GM12878 (cell line): Measurements from ENCODE around the gene SACM1L. TPM values are rescaled to one million over a fixed set of nuclear protein-coding genes. Genes with fewer than 3 reads are reported as not detected.

Experiments
- ATAC-seq: fragments of 200-7000 bp; cut with Tn5 transposase; 3 replicates; pipeline ENCODE4 v1.9.1; 2020; ENCODE audit warnings: mild to moderate bottlenecking, moderate library complexity
- BruUV-seq: library from RNA; stranded (reverse); fragments of 400-500 nt; replicated peaks from 2 replicates; lab custom pipeline; 2021; lab: Mats Ljungman, UMichigan
- CTCF ChIA-PET: fragments of 300-600 bp; sonication (Branson Sonifier 250); formaldehyde crosslinking; extraction: SDS; loops from one replicate; lab custom pipeline; 2021; ENCODE audit warnings: inconsistent platforms; lab: Yijun Ruan, JAX
- POLR2A ChIA-PET: fragments of 350-600 bp; formaldehyde crosslinking; extraction: SDS; loops from one replicate; lab custom pipeline; 2021; ENCODE audit warnings: inconsistent platforms; lab: Charles Lee
- RAD21 ChIA-PET: fragments of 300-600 bp; sonication (Branson Sonifier 250); formaldehyde crosslinking; loops from one replicate; lab custom pipeline; 2023; ENCODE audit warnings: antibody characterized with exemption; ENCODE audit not compliant: unreplicated experiment; lab: Charles Lee
- SMC1A ChIA-PET: fragments of 300-600 bp; sonication (Branson Sonifier 250); formaldehyde crosslinking; loops from one replicate; lab custom pipeline; 2023; ENCODE audit not compliant: unreplicated experiment, uncharacterized antibody; lab: Charles Lee
- DNase-seq: peaks from one replicate; pipeline ENCODE4 v3.0.0-alpha.2; 2011; ENCODE audit warnings: low read depth, low spot score
- FAIRE-seq: peaks from 3 replicates; lab custom pipeline; 2011; peaks lifted over from hg19 to GRCh38; lab: Jason Lieb, UNC
- H2AFZ ChIP-seq: 2 replicates; pipeline ENCODE4 v1.6.0; 2011; ENCODE audit warnings: low read depth, low read length, control low read depth; ENCODE audit not compliant: control insufficient read depth
- H3K27ac ChIP-seq: 2 replicates; pipeline ENCODE4 v1.5.1; 2011; ENCODE audit warnings: control low read depth; ENCODE audit not compliant: control insufficient read depth, insufficient read depth
- H3K27me3 ChIP-seq, 2 experiments: replicated peaks in 1 of 2; 2 replicates each; pipeline versions ENCODE4 v1.6.0 to v1.6.1; 2011; ENCODE audit warnings: low read length in 1 of 2; ENCODE audit not compliant: control insufficient read depth in 2 of 2, insufficient read depth in 2 of 2
- H3K36me3 ChIP-seq, 2 experiments: 2 replicates each; pipeline ENCODE4 v1.5.1; 2011; ENCODE audit warnings: low read length in 1 of 2; ENCODE audit not compliant: control insufficient read depth in 2 of 2, insufficient read depth in 2 of 2
- H3K4me1 ChIP-seq: 2 replicates; pipeline ENCODE4 v1.6.1; 2011; ENCODE audit warnings: mild to moderate bottlenecking, low read length, moderate library complexity, mixed read lengths; ENCODE audit not compliant: control insufficient read depth, insufficient read depth
- H3K4me2 ChIP-seq: 2 replicates; pipeline ENCODE4 v1.6.0; 2011; ENCODE audit warnings: control low read depth; ENCODE audit not compliant: control insufficient read depth, insufficient read depth
- H3K4me3 ChIP-seq: fragments of 200-600 bp; sonication (generic); 2 replicates; pipeline ENCODE4 v1.5.1; 2016
- H3K79me2 ChIP-seq: 2 replicates; pipeline ENCODE4 v1.6.0; 2011; ENCODE audit warnings: low read length; ENCODE audit not compliant: control insufficient read depth, insufficient read depth
- H3K9ac ChIP-seq: 2 replicates; pipeline ENCODE4 v1.8.0; 2011; ENCODE audit warnings: low read length, control low read depth, mixed read lengths; ENCODE audit not compliant: control insufficient read depth, insufficient read depth
- H3K9me3 ChIP-seq: replicated peaks from 3 replicates; pipeline ENCODE4 v1.5.1; 2011; ENCODE audit warnings: mild to moderate bottlenecking, low read length; ENCODE audit not compliant: control insufficient read depth, insufficient read depth
- H4K20me1 ChIP-seq: 2 replicates; pipeline ENCODE4 v1.6.0; 2011; ENCODE audit not compliant: control insufficient read depth, insufficient read depth
- ATF7 ChIP-seq: fragments of 450-650 bp; IDR thresholded peaks from 2 replicates; pipeline ENCODE4 v1.6.1; 2016; ENCODE audit warnings: low read depth, mild to moderate bottlenecking
- CBFB ChIP-seq: IDR thresholded peaks from 2 replicates; pipeline ENCODE4 v1.6.1; 2016; ENCODE audit warnings: antibody characterized with exemption, low read depth
- CHD4 ChIP-seq: fragments of 200-600 bp; sonication (generic); IDR thresholded peaks from 2 replicates; pipeline ENCODE4 v1.6.1; 2016; ENCODE audit warnings: mild to moderate bottlenecking
- EZH2 ChIP-seq: IDR thresholded peaks from 2 replicates; pipeline ENCODE4 v1.6.1; 2012; ENCODE audit warnings: low read depth, mild to moderate bottlenecking, control low read depth, inconsistent platforms, low read length, borderline replicate concordance; ENCODE audit not compliant: control insufficient read depth
- GATAD2B ChIP-seq: fragments of 450-650 bp; conservative IDR thresholded peaks from 2 replicates; pipeline ENCODE4 v1.6.1; 2017; ENCODE audit warnings: low read depth, mild to moderate bottlenecking, moderate library complexity
- IKZF2 ChIP-seq, 2 experiments: fragments of 450-650 bp; IDR thresholded peaks; 2 replicates each; pipeline ENCODE4 v1.6.1; 2017; ENCODE audit warnings: mild to moderate bottlenecking in 2 of 2, moderate library complexity in 2 of 2
- KAT2A ChIP-seq: conservative IDR thresholded peaks from 2 replicates; pipeline ENCODE4 v1.6.1; 2011; ENCODE audit warnings: low read depth, low read length; ENCODE audit not compliant: control insufficient read depth
- KLF5 ChIP-seq: fragments of 450-650 bp; IDR thresholded peaks from 2 replicates; pipeline ENCODE4 v1.6.1; 2014; ENCODE audit warnings: mild to moderate bottlenecking; ENCODE audit not compliant: partially characterized antibody
- NFYB ChIP-seq: IDR thresholded peaks from 2 replicates; pipeline ENCODE4 v1.6.1; 2011; ENCODE audit warnings: low read depth, mild to moderate bottlenecking, low read length, improper control_type of control experiment, moderate library complexity; ENCODE audit not compliant: insufficient read depth
- NR2F1 ChIP-seq: fragments of 450-650 bp; conservative IDR thresholded peaks from 2 replicates; pipeline ENCODE4 v1.6.1; 2017; ENCODE audit warnings: mild to moderate bottlenecking
- RFX5 ChIP-seq: IDR thresholded peaks from 2 replicates; pipeline ENCODE4 v1.6.1; 2011; ENCODE audit warnings: low read depth, low read length, improper control_type of control experiment
- SMAD1 ChIP-seq: fragments of 450-650 bp; IDR thresholded peaks from 2 replicates; pipeline ENCODE4 v1.6.1; 2018; ENCODE audit warnings: mild to moderate bottlenecking, low read depth; ENCODE audit not compliant: partially characterized antibody
- SPI1 ChIP-seq: IDR thresholded peaks from 2 replicates; pipeline ENCODE4 v1.6.1; 2011; ENCODE audit warnings: low read depth, mild to moderate bottlenecking, low read length, moderate library complexity, borderline replicate concordance; ENCODE audit not compliant: insufficient read depth
- TBL1XR1 ChIP-seq: IDR thresholded peaks from 2 replicates; pipeline ENCODE4 v1.6.1; 2012; ENCODE audit warnings: low read depth, low read length, improper control_type of control experiment
- TCF12 ChIP-seq: IDR thresholded peaks from 2 replicates; pipeline ENCODE4 v1.6.1; 2011; ENCODE audit warnings: low read depth, mild to moderate bottlenecking, low read length
- TCF7 ChIP-seq: IDR thresholded peaks from 2 replicates; pipeline ENCODE4 v1.6.1; 2014; ENCODE audit warnings: antibody characterized with exemption, borderline replicate concordance
- ZZZ3 ChIP-seq: IDR thresholded peaks from 2 replicates; pipeline ENCODE4 v1.6.1; 2011; ENCODE audit warnings: low read depth; ENCODE audit not compliant: control insufficient read depth, insufficient read length
- WGBS: methylation state at CpG from one replicate; pipeline ENCODE4 v1.1.6; 2016; ENCODE audit warnings: low lambda C conversion rate; ENCODE audit not compliant: insufficient replicate concordance, insufficient coverage; ENCODE audit errors: missing lambda C conversion rate; 5-methylcytosine and 5-hydroxymethylcytosine counted together
- in situ Hi-C: fragments of 300-500 bp; cut with MboI; formaldehyde crosslinking; loops from 9 replicates; pipeline ENCODE4 v1.14.3; 2018; ENCODE audit warnings: mixed read lengths
- intact Hi-C: fragments of 100-400 bp; cut with micrococcal nuclease; formaldehyde crosslinking; loops from one replicate; pipeline ENCODE4 v1.14.2; 2022; ENCODE audit not compliant: unreplicated experiment
- polyA plus RNA-seq, 11 experiments: library from polyadenylated mRNA; depleted of rRNA in 4 of 11; unstranded in 6 of 11; stranded (reverse) in 5 of 11; fragments of >200 nt; fragmentation: Nextera tagmentation in 4 of 11; fragmentation: Illumina TruSeq in 1 of 11; extraction: Ambion mirVana in 4 of 11; extraction: Trizol in 1 of 11; gene quantifications; 1 replicate in 1 of 11; 2 replicates in 10 of 11; pipeline versions ENCODE4 v1.2.1 to v1.2.3, GENCODE V29; 2011 to 2016; ENCODE audit warnings: inconsistent platforms in 2 of 11, missing spikeins in 2 of 11, low read depth in 1 of 11
- total RNA-seq, 4 experiments: library from RNA; depleted of rRNA in 3 of 4; stranded (reverse); fragments of >200 nt in 3 of 4; fragmentation: Illumina TruSeq in 1 of 4; extraction: Trizol in 1 of 4; gene quantifications; 2 replicates each; pipeline versions ENCODE4 v1.2.1 to v1.2.3, GENCODE V29; 2013 to 2021
- TF ChIP-seq, protein P1 (sequence below): fragments of 450-650 bp; formaldehyde crosslinking; IDR thresholded peaks from 2 replicates; pipeline ENCODE4 v1.4.0; 2020; ENCODE audit warnings: mild to moderate bottlenecking, moderate library complexity
- TF ChIP-seq, protein P2 (sequence below): fragments of 450-650 bp; IDR thresholded peaks from 2 replicates; pipeline ENCODE4 v1.6.1; 2017; ENCODE audit warnings: borderline replicate concordance
- TF ChIP-seq, protein P3 (sequence below): IDR thresholded peaks from 2 replicates; pipeline ENCODE4 v1.6.1; 2011; ENCODE audit warnings: low read depth, mild to moderate bottlenecking, low read length, moderate library complexity, borderline replicate concordance; ENCODE audit errors: extremely low read depth

Gene SACM1L
- total and polyA plus RNA-seq, 10 of the 15 experiments (the other 5 are each of a cell fraction or from before 2014, with no cell fraction given) = 16.5 to 48.3 (median 28.9) TPM

DNA sequence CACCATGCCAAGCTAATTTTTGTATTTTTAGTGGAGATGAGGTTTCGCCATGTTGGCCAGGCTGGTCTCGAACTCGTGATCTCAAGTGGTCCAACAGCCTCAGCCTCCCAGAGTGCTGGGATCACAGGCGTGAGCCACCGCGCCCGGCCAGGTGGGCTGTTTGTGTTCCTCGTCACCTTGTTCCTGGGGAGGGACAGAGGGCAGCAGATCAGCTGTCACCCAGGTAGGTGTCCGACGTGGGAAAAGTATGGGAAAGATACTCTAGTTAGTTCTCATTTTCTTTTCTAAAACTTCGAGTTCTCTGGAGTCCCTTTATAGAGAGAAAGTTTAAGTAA, 28.7 kb upstream of the SACM1L start:
- H2AFZ ChIP-seq = no peak overlapping the region
- H3K36me3 ChIP-seq = peaks cover 0 to 6% of the 10 kb centered on the region in 2 experiments; a peak in 3 of 4 replicates
- ChIA-PET CTCF (interaction anchor here (0.8 to 13.5 kb wide), 61 partner anchors 9 to 676 kb away, joined by 3 to 259 read pairs (median 6); partner anchors contain the start of genes LIMD1 and SACM1L), RAD21 (interaction anchor here (0.7 to 3.0 kb wide), 28 partner anchors 9 to 662 kb away, joined by 3 to 40 read pairs (median 5); partner anchors contain the start of genes LIMD1 and SACM1L), POLR2A (interaction anchor here (0.7 to 1.9 kb wide), 8 partner anchors 9 to 336 kb away, joined by 3 to 11 read pairs (median 6); partner anchors contain the start of genes LIMD1 and SACM1L), SMC1A (interaction anchor here (0.7 to 3.8 kb wide), 38 partner anchors 9 to 626 kb away, joined by 3 to 55 read pairs (median 6); partner anchors contain the start of gene SACM1L)
- DNase-seq (no peak), ATAC-seq (no peak), FAIRE-seq (no peak)
- no peak overlapping the region for H3K4me2 ChIP-seq
- no peak overlapping the region for H3K27ac ChIP-seq
- H3K9ac ChIP-seq = no peak overlapping the region
- BruUV-seq = no TSS peak
- H4K20me1 ChIP-seq = no peaks in the 10 kb centered on the region; the same call in 1 of the 2 replicates
- H3K27me3 ChIP-seq = no peaks in the 10 kb centered on the region
- H3K9me3 ChIP-seq = no peaks in the 10 kb centered on the region
- WGBS = 92% methylated on average over 11 of the region's 11 CpGs
- H3K79me2 ChIP-seq = peaks cover 13% of the 10 kb centered on the region
- peaks cover 46% of the 10 kb centered on the region for H3K4me1 ChIP-seq
- TF ChIP-seq, protein P1, sequence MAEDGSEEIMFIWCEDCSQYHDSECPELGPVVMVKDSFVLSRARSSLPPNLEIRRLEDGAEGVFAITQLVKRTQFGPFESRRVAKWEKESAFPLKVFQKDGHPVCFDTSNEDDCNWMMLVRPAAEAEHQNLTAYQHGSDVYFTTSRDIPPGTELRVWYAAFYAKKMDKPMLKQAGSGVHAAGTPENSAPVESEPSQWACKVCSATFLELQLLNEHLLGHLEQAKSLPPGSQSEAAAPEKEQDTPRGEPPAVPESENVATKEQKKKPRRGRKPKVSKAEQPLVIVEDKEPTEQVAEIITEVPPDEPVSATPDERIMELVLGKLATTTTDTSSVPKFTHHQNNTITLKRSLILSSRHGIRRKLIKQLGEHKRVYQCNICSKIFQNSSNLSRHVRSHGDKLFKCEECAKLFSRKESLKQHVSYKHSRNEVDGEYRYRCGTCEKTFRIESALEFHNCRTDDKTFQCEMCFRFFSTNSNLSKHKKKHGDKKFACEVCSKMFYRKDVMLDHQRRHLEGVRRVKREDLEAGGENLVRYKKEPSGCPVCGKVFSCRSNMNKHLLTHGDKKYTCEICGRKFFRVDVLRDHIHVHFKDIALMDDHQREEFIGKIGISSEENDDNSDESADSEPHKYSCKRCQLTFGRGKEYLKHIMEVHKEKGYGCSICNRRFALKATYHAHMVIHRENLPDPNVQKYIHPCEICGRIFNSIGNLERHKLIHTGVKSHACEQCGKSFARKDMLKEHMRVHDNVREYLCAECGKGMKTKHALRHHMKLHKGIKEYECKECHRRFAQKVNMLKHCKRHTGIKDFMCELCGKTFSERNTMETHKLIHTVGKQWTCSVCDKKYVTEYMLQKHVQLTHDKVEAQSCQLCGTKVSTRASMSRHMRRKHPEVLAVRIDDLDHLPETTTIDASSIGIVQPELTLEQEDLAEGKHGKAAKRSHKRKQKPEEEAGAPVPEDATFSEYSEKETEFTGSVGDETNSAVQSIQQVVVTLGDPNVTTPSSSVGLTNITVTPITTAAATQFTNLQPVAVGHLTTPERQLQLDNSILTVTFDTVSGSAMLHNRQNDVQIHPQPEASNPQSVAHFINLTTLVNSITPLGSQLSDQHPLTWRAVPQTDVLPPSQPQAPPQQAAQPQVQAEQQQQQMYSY = no peak
- TF ChIP-seq KLF5 (no peak), KAT2A (no peak), SMAD1 (no peak), ATF7 (no peak), NFYB (no peak), CBFB (no peak), ZZZ3 (no peak), NR2F1 (no peak), GATAD2B (no peak), TBL1XR1 (no peak), SPI1 (no peak), TCF7 (no peak), TCF12 (no peak), IKZF2 (IDR thresholded peaks at IDR 0.05) (no peak), RFX5 (no peak), CHD4 (no peak), EZH2 (no peak)
- TF ChIP-seq, protein P2, sequence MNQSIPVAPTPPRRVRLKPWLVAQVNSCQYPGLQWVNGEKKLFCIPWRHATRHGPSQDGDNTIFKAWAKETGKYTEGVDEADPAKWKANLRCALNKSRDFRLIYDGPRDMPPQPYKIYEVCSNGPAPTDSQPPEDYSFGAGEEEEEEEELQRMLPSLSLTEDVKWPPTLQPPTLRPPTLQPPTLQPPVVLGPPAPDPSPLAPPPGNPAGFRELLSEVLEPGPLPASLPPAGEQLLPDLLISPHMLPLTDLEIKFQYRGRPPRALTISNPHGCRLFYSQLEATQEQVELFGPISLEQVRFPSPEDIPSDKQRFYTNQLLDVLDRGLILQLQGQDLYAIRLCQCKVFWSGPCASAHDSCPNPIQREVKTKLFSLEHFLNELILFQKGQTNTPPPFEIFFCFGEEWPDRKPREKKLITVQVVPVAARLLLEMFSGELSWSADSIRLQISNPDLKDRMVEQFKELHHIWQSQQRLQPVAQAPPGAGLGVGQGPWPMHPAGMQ = no peak
- TF ChIP-seq, protein P3, sequence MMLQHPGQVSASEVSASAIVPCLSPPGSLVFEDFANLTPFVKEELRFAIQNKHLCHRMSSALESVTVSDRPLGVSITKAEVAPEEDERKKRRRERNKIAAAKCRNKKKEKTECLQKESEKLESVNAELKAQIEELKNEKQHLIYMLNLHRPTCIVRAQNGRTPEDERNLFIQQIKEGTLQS = no peak
- no peak overlapping the region for H3K4me3 ChIP-seq
- intact Hi-C loops (loop anchor here (1.0 to 10.0 kb wide), 2 partner anchors 149 to 446 kb away; no protein-coding TSS in a partner anchor), in situ Hi-C loops (loop anchor here (5.0 to 10.0 kb wide), 2 partner anchors 436 to 623 kb away; partner anchors contain the start of gene TMEM158)
